ENCODE measurements around the gene PLEKHO1. TPM values are rescaled to one million over a fixed set of nuclear protein-coding genes. Genes with fewer than 3 reads are reported as not detected.
A peak's percentile ranks its signal among the peaks of the same experiment; 100 is the strongest.

The PLEKHO1 gene
- total RNA-seq, 2 donors from 2014 or later = 21.9 to 42.7 TPM

- no peak for DNase-seq
- H3K9me3 Mint-ChIP-seq = no peaks in the 10 kb centered on the region
- peaks cover 16% of the 10 kb centered on the region for H3K27me3 Mint-ChIP-seq (ENCODE audit: low read depth)
- peak overlapping the region in 1 of 2 donors; percentile 31 for H3K4me3 Mint-ChIP-seq
- ATAC-seq (replicated peaks in 1 of 2) = no peak
- peaks cover 4 to 16% of the 10 kb centered on the region in 2 donors for H3K36me3 Mint-ChIP-seq (ENCODE audit: insufficient read depth in 2 of 2)
- H3K4me1 Mint-ChIP-seq (ENCODE audit: low read depth) = peaks cover 49% of the 10 kb centered on the region
- peak overlapping the region; percentile 34 for H3K27ac Mint-ChIP-seq
Measured at GRCh38 chr1:150152772-150153456, 3.2 kb downstream of the PLEKHO1 start.

- DNase-seq = no peak
- Mint-ChIP-seq H3K27me3 (ENCODE audit: low read depth) (peaks cover 4% of the 10 kb centered on the region), H3K4me1 (ENCODE audit: low read depth) (peaks cover 49% of the 10 kb centered on the region), H3K36me3 (ENCODE audit: insufficient read depth in 2 of 2) (peaks cover 7 to 19% of the 10 kb centered on the region in 2 donors), H3K27ac (no peak overlapping the region), H3K9me3 (no peaks in the 10 kb centered on the region), H3K4me3 (no peak overlapping the region)
- ATAC-seq (replicated peaks in 1 of 2) = no peak
Measured at GRCh38 chr1:150154143-150154542, 4.4 kb downstream of the PLEKHO1 start.

- DNase-seq (no peak), ATAC-seq (replicated peaks in 1 of 2) (no peak)
- Mint-ChIP-seq H3K36me3 (ENCODE audit: insufficient read depth in 2 of 2) (peaks cover 7 to 19% of the 10 kb centered on the region in 2 donors), H3K27me3 (ENCODE audit: low read depth) (no peaks in the 10 kb centered on the region), H3K4me1 (ENCODE audit: low read depth) (peaks cover 59% of the 10 kb centered on the region), H3K9me3 (no peaks in the 10 kb centered on the region), H3K27ac (no peak overlapping the region), H3K4me3 (no peak overlapping the region)
Measured at GRCh38 chr1:150155413-150156071, 5.8 kb downstream of the PLEKHO1 start.

- Mint-ChIP-seq H3K36me3 (ENCODE audit: insufficient read depth in 2 of 2) (peaks cover 3 to 15% of the 10 kb centered on the region in 2 donors), H3K27ac (peak overlapping the region; percentile 40), H3K4me1 (ENCODE audit: low read depth) (peaks cover 61% of the 10 kb centered on the region), H3K27me3 (ENCODE audit: low read depth) (no peaks in the 10 kb centered on the region), H3K4me3 (no peak overlapping the region), H3K9me3 (no peaks in the 10 kb centered on the region)
- no peak for ATAC-seq (replicated peaks in 1 of 2)
- DNase-seq = no peak
Measured at GRCh38 chr1:150156868-150157603, 7.3 kb downstream of the PLEKHO1 start.

- no peak overlapping the region for H3K27ac Mint-ChIP-seq
- peak overlapping the region; percentile 9 to 60 for H3K4me3 Mint-ChIP-seq
- H3K9me3 Mint-ChIP-seq = no peaks in the 10 kb centered on the region
- H3K27me3 Mint-ChIP-seq (ENCODE audit: low read depth) = no peaks in the 10 kb centered on the region
- peaks cover 57% of the 10 kb centered on the region for H3K4me1 Mint-ChIP-seq (ENCODE audit: low read depth)
- ATAC-seq (replicated peaks in 1 of 2) (no peak), DNase-seq (no peak)
- peaks cover 3 to 11% of the 10 kb centered on the region in 2 donors for H3K36me3 Mint-ChIP-seq (ENCODE audit: insufficient read depth in 2 of 2)
Measured at GRCh38 chr1:150159550-150159949, 9.8 kb downstream of the PLEKHO1 start.

GRCh38 chr1:150160964-150161621, 11.4 kb downstream of the PLEKHO1 start:
- peaks cover 70% of the 10 kb centered on the region for H3K4me1 Mint-ChIP-seq (ENCODE audit: low read depth)
- peak overlapping the region; percentile 50 to 60 for H3K4me3 Mint-ChIP-seq
- no peak overlapping the region for H3K27ac Mint-ChIP-seq
- H3K36me3 Mint-ChIP-seq (ENCODE audit: insufficient read depth in 2 of 2) = peaks cover 3 to 8% of the 10 kb centered on the region in 2 donors
- H3K9me3 Mint-ChIP-seq = no peaks in the 10 kb centered on the region
- ATAC-seq (replicated peaks in 1 of 2) (no peak), DNase-seq (no peak)
- no peaks in the 10 kb centered on the region for H3K27me3 Mint-ChIP-seq (ENCODE audit: low read depth)

GRCh38 chr1:150161747-150162581, 12.2 kb downstream of the PLEKHO1 start:
- H3K36me3 Mint-ChIP-seq (ENCODE audit: insufficient read depth in 2 of 2) = peaks cover 3 to 4% of the 10 kb centered on the region in 2 donors
- H3K9me3 Mint-ChIP-seq = no peaks in the 10 kb centered on the region
- no peak overlapping the region for H3K4me3 Mint-ChIP-seq
- DNase-seq (no peak), ATAC-seq (replicated peaks in 1 of 2) (no peak)
- no peaks in the 10 kb centered on the region for H3K27me3 Mint-ChIP-seq (ENCODE audit: low read depth)
- H3K27ac Mint-ChIP-seq = no peak overlapping the region
- peaks cover 70% of the 10 kb centered on the region for H3K4me1 Mint-ChIP-seq (ENCODE audit: low read depth)

GRCh38 chr1:150162582-150162861, 12.8 kb downstream of the PLEKHO1 start:
- Mint-ChIP-seq H3K4me3 (no peak overlapping the region), H3K27ac (no peak overlapping the region), H3K4me1 (ENCODE audit: low read depth) (peaks cover 70% of the 10 kb centered on the region), H3K27me3 (ENCODE audit: low read depth) (no peaks in the 10 kb centered on the region), H3K36me3 (ENCODE audit: insufficient read depth in 2 of 2) (peaks cover 3 to 4% of the 10 kb centered on the region in 2 donors), H3K9me3 (no peaks in the 10 kb centered on the region)
- ATAC-seq (replicated peaks in 1 of 2) = no peak
- no peak for DNase-seq

- H3K36me3 Mint-ChIP-seq (ENCODE audit: insufficient read depth in 2 of 2) = peaks cover 1 to 2% of the 10 kb centered on the region in 2 donors
- DNase-seq = no peak
Measured at GRCh38 chr1:150162862-150163706, 13.4 kb downstream of the PLEKHO1 start.

GRCh38 chr1:150164224-150164623, 14.5 kb downstream of the PLEKHO1 start:
- H3K36me3 Mint-ChIP-seq (ENCODE audit: insufficient read depth in 2 of 2) = no peaks in the 10 kb centered on the region
- ATAC-seq (replicated peaks in 1 of 2) (no peak), DNase-seq (no peak)
- H3K4me1 Mint-ChIP-seq (ENCODE audit: low read depth) = peaks cover 60% of the 10 kb centered on the region
- no peaks in the 10 kb centered on the region for H3K27me3 Mint-ChIP-seq (ENCODE audit: low read depth)
- no peaks in the 10 kb centered on the region for H3K9me3 Mint-ChIP-seq
- H3K4me3 Mint-ChIP-seq = no peak overlapping the region
- H3K27ac Mint-ChIP-seq = no peak overlapping the region

More at GRCh38 chr1:150162862-150163706, 13.4 kb downstream of the PLEKHO1 start:
- Mint-ChIP-seq H3K4me3 (peak overlapping the region in 1 of 2 donors; percentile 42), H3K27ac (no peak overlapping the region), H3K9me3 (no peaks in the 10 kb centered on the region), H3K4me1 (ENCODE audit: low read depth) (peaks cover 68% of the 10 kb centered on the region), H3K27me3 (ENCODE audit: low read depth) (no peaks in the 10 kb centered on the region)
- ATAC-seq (replicated peaks in 1 of 2) = peak; percentile 14 to 19

GRCh38 chr1:150164779-150165178, 15.1 kb downstream of the PLEKHO1 start:
- Mint-ChIP-seq H3K4me1 (ENCODE audit: low read depth) (peaks cover 55% of the 10 kb centered on the region), H3K4me3 (no peak overlapping the region), H3K27ac (no peak overlapping the region), H3K27me3 (ENCODE audit: low read depth) (no peaks in the 10 kb centered on the region), H3K36me3 (ENCODE audit: insufficient read depth in 2 of 2) (no peaks in the 10 kb centered on the region), H3K9me3 (no peaks in the 10 kb centered on the region)
- ATAC-seq (replicated peaks in 1 of 2) (no peak), DNase-seq (no peak)

Measured in activated T-cell treated with anti-CD3 and anti-CD28 coated beads, Interleukin-2, amount 50 U/mL, for 72 hours (primary cell).